Right renal pelvis (tissue), 4 donors: Measurements from ENCODE around the gene CCDC6. TPM values are rescaled to one million over a fixed set of nuclear protein-coding genes. Genes with fewer than 3 reads are reported as not detected.
"Not testable (repeated sequence)": the region's sequence is repeated elsewhere in the genome, so short reads cannot be mapped to it uniquely, and the experiment has no call there.

Experiments used
- DNase-seq, 4 donors: peaks; one replicate each; pipeline ENCODE4 v3.0.0-alpha.2; 2013; ENCODE audit warnings: low read depth in 4 of 4, low spot score in 3 of 4, missing footprints in 1 of 4
- polyA plus RNA-seq, 4 donors: library from polyadenylated mRNA; unstranded; fragments of 120-200 nt; gene quantifications; one replicate each; pipeline ENCODE4 v1.2.1, GENCODE V29; 2013; ENCODE audit not compliant: insufficient read length in 4 of 4

CCDC6 gene
- polyA plus RNA-seq, 4 donors: 36.1 to 46.1 (median 42.9) TPM

DNA sequence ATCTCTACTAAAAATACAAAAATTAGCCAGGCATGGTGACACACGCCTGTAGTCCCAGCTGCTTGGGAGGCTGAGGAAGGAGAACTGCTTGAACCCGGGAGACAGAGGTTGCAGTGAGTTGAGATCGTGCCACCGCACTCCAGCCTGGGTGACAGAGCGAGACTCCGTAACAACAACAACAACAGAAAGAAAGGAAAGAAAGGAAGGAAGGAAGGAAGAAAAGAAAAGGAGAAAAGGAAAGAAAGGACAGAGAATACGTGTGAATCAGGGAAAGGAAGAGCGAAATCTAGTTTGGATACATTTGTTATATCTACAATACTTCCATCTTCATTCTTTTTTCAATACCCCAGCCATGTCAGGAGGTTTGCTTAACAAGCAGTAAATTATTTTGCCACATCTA, 21.5 kb downstream of the CCDC6 start:
- not testable (repeated sequence) for DNase-seq

- no peak for DNase-seq
These were observed 24.7 kb downstream of the CCDC6 start for GRCh38 chr10:59881640-59882039.

GRCh38 chr10:59880971-59881510, 25.3 kb downstream of the CCDC6 start:
- DNase-seq: no peak

- no peak for DNase-seq
These were observed 26.2 kb downstream of the CCDC6 start for GRCh38 chr10:59880019-59880717.

GRCh38 chr10:59879363-59879913, 26.9 kb downstream of the CCDC6 start:
- no peak for DNase-seq

GRCh38 chr10:59878915-59879314, 27.4 kb downstream of the CCDC6 start:
- no peak for DNase-seq

- no peak for DNase-seq
These were observed 28.1 kb downstream of the CCDC6 start for GRCh38 chr10:59878289-59878688.

DNA sequence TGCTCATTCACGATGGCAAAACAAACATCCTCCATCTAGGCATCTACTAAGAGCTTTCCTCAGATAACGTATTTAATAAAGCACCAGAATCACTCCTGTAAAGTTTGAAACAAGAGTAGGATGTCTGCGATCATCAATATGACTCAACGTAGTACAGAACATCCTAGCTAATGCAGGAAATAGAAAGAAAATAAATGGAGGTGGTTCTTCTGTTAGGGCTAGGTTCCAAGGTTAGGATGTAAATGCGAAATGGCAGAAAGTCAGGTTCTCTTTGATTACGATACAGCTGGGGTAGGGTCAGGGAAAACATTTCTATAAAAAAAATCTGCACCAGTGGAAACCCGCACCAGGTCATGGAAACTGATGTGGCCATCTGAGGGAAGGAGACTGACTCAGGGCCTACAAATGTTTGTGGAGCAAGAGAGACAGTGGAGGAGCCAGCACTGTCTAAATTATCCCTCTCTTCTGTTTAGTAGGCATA, 29.1 kb downstream of the CCDC6 start:
- DNase-seq: no peak

DNA sequence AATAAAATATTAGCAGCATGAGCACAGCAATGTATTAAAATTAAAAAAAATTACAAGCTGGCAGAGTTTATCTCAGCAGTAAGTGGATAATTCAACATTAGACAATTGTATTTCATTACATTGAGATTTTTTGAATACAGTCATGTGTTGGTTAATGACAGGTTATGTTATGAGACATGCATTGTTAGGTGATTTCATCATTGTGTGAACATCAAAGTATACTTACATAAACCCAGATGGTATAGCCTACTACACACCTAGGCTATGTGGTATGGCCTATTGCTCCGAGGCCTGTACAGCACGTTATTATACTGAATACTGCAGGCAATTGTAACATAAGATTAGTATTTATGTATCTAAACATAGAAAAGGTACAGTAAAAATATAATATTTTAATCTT, 29.7 kb downstream of the CCDC6 start:
- no peak for DNase-seq

GRCh38 chr10:59876208-59876607, 30.1 kb downstream of the CCDC6 start:
- not testable (repeated sequence) for DNase-seq

DNA sequence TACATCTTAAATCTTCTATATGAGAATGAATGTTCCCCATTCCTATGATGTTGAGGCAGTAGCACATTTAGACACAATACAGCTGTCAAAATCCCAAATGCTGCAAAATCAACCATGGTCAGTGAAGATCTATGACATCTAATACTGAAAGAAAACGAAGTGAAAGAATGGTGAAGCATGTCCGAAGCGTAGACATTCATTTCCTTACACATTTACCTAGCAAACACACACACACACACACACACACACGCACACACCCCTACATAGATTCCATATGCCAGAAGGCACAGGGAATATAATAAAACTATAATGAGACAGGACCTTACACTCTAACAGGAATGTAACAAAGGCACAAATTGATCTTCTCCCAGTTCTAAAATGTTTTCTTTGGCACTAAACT, 32.5 kb downstream of the CCDC6 start:
- no peak for DNase-seq

- DNase-seq: no peak
These were observed 33.4 kb downstream of the CCDC6 start for GRCh38 chr10:59872892-59873463.

DNA sequence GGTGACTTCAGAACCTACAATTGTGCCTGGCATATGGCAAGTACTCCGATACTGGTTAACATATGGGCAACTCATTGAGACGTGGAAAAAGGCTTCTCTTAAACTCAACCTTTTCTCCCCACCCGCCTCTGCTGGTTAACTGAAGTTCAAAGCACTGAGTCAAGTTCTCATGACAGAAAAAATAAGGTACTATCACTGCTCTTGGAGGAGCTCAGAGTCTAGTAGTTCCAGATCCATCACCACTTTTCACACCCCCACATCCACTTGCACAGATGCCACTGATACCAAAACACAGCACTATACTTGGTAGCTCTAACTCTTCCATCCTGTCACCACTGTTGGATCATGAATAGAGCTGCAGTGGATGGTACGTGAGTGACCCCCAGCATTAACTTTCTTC, 36.2 kb downstream of the CCDC6 start:
- no peak for DNase-seq

DNA sequence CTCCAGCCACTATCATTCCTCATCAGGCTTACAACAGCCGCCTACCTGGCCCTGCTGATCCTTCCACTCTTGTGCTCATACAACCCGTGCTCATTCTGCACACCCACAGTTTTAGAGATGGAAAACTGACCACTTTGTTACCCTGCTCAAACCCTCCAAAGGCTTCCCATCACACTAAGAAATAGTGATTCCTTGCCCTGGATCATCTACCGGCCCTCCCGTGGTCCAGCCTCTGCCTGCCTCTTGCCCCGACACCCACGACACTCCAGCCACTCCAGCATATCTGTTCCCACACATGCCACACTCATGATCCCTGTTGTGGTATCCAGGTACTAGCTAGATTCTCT, 36.8 kb downstream of the CCDC6 start:
- DNase-seq: no peak

- DNase-seq: no peak
These were observed 37.4 kb downstream of the CCDC6 start for GRCh38 chr10:59868696-59869593.

DNA sequence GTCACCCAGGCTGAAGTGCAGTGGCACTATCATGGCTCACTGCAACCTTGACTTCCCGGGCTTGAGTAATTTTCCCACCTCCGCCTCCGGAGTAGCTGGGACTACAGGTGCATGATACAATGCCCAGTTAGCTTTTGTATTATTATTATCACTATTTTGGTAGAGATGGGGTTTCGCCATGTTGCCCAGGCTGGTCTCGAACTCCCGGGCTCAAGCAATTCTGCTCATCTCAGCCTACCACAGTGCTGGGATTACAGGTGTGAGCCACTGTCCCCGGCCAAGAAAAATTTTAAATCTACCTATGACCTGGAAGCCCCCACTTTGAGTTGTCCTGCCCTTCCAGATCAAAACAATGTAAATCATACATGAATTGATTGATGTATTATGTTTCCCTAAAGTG, 38.8 kb downstream of the CCDC6 start:
- no peak for DNase-seq

- no peak for DNase-seq
These were observed 41.3 kb downstream of the CCDC6 start for GRCh38 chr10:59865101-59865500.

GRCh38 chr10:59864141-59864962, 42.0 kb downstream of the CCDC6 start:
- no peak for DNase-seq

- no peak for DNase-seq
These were observed 46.8 kb downstream of the CCDC6 start for GRCh38 chr10:59859570-59859969.

DNA sequence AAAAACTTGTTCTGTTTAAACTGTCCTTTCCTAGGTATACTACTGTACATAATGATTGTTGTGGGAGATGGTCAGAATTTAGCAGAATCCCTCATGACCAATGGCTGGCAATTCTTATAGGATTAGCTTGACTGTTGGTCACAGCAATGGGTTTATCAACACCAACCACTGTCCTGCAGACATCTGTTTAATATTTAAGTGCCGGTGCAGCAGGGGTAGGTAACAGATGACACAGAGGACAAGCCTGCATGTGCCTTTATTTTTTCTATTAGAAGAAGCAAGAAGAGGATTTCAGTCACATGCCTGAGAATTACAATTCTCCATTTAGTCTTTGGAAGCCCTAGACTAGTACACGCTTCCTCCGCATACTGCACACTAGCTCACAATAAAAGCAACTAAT, 48.4 kb downstream of the CCDC6 start:
- DNase-seq: no peak
